Measurements from ENCODE around the gene OR13A1. TPM values are rescaled to one million over a fixed set of nuclear protein-coding genes. Genes with fewer than 3 reads are reported as not detected.
"Not testable (repeated sequence)": the region's sequence is repeated elsewhere in the genome, so short reads cannot be mapped to it uniquely, and the experiment has no call there.

OR13A1 gene
- total RNA-seq, 4 donors from 2014 or later, result 0.09 to 1.5 (median 0.29) TPM

DNA sequence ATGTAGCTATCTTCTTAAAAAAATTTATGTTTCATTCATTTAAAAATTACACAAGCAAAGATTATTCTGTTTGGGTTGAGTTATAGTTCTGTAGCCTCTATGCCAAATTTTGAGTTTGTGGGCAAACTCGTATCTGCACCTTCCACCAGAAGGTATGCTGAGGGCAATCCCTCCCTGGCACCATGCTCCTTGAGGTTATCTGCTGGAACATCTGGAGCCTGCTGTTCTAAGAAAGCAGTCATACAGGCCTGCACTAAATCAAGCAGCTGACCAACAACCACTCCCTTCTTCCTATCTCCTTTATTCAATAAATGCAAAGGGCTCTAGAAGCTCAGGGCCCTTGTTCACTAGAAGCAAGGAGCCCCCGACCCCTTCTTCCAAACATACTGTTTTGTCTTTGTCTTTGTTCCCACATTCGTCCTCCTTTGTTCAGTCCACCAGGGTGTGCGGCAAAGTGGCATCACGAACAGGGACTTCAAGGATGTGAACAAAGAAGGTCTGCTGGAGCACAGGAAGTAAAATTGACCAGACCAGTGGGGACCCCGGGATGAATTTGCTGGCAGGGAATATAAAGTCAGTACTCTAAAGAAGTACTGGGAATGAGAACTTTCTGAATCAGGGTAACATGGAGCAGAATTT is 36.4 kb downstream of the OR13A1 start:
- TF ChIP-seq POLR2A (IDR thresholded peaks at IDR 0.05), result no peak
- TF ChIP-seq, protein P1, sequence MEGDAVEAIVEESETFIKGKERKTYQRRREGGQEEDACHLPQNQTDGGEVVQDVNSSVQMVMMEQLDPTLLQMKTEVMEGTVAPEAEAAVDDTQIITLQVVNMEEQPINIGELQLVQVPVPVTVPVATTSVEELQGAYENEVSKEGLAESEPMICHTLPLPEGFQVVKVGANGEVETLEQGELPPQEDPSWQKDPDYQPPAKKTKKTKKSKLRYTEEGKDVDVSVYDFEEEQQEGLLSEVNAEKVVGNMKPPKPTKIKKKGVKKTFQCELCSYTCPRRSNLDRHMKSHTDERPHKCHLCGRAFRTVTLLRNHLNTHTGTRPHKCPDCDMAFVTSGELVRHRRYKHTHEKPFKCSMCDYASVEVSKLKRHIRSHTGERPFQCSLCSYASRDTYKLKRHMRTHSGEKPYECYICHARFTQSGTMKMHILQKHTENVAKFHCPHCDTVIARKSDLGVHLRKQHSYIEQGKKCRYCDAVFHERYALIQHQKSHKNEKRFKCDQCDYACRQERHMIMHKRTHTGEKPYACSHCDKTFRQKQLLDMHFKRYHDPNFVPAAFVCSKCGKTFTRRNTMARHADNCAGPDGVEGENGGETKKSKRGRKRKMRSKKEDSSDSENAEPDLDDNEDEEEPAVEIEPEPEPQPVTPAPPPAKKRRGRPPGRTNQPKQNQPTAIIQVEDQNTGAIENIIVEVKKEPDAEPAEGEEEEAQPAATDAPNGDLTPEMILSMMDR (IDR thresholded peaks at IDR 0.05), result no peak
- H3K27ac ChIP-seq, result no peak overlapping the region
- intact Hi-C loops (cut with DNase I), result no loop called here
- H3K27me3 ChIP-seq, result peaks cover 0 to 5% (median 0%) of the 10 kb centered on the region in 4 donors
- no peak overlapping the region for H3K4me3 ChIP-seq
- H3K9me3 ChIP-seq, result no peaks in the 10 kb centered on the region
- 52 to 56% methylated on average over 3 to 6 of the region's 6 CpGs for WGBS, 2 donors
- no peak for DNase-seq
- no peaks in the 10 kb centered on the region for H3K36me3 ChIP-seq
- no peaks in the 10 kb centered on the region for H3K4me1 ChIP-seq

- intact Hi-C loops (cut with DNase I); DNase-seq: not testable (repeated sequence)
Measured at GRCh38 chr10:45276146-45276545, 39.3 kb downstream of the OR13A1 start.

DNA sequence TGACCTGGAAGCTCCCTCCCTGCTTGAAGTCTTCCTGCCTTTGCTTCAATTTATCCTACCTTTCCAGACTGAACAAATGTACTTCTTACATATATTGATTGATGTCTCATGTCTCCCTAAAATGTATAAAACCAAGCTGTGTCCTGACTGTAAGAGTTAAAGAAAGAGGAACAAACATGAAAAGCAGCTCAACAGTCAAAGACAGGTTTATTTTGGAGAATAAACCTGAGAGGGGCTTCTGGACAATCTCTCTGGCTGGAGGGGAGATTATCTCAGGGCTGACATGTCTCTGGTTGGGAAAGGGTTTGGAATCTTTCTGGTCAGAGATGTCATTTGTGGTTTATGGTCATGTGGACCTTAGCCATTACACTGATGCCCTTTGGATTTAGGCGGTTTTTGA is 41.0 kb downstream of the OR13A1 start:
- DNase-seq, result no peak
- no peaks in the 10 kb centered on the region for H3K36me3 ChIP-seq
- TF ChIP-seq, protein P1 (IDR thresholded peaks at IDR 0.05), result no peak
- no peak for TF ChIP-seq POLR2A (IDR thresholded peaks at IDR 0.05)
- no peaks in the 10 kb centered on the region for H3K27me3 ChIP-seq
- WGBS, 2 donors, result 78 to 83% methylated on average over 1 of the region's 1 CpG
- no peak overlapping the region for H3K4me3 ChIP-seq
- H3K27ac ChIP-seq, result no peak overlapping the region
- H3K4me1 ChIP-seq, result no peaks in the 10 kb centered on the region
- intact Hi-C loops (cut with DNase I), result no loop called here
- H3K9me3 ChIP-seq, result no peaks in the 10 kb centered on the region

More at GRCh38 chr10:45276146-45276545, 39.3 kb downstream of the OR13A1 start:
- not testable (repeated sequence) for H3K4me1 ChIP-seq, H3K4me3 ChIP-seq, H3K36me3 ChIP-seq, H3K9me3 ChIP-seq, H3K27me3 ChIP-seq, H3K27ac ChIP-seq

GRCh38 chr10:45267777-45268176 is 47.6 kb downstream of the OR13A1 start:
- H3K9me3 ChIP-seq; H3K4me3 ChIP-seq; H3K4me1 ChIP-seq; H3K27ac ChIP-seq; DNase-seq; H3K36me3 ChIP-seq; intact Hi-C loops (cut with DNase I): not testable (repeated sequence)
- WGBS, 2 donors, result 46 to 60% methylated on average over 2 of the region's 2 CpGs
- H3K27me3 ChIP-seq, result peaks cover 0 to 27% (median 0%) of the 10 kb centered on the region in 4 donors

GRCh38 chr10:45265996-45266395 is 49.4 kb downstream of the OR13A1 start:
- peaks cover 0 to 33% (median 0%) of the 10 kb centered on the region in 4 donors for H3K27me3 ChIP-seq
- no peaks in the 10 kb centered on the region for H3K9me3 ChIP-seq
- intact Hi-C loops (cut with DNase I), result no loop called here
- no peaks in the 10 kb centered on the region for H3K36me3 ChIP-seq
- TF ChIP-seq, protein P1 (IDR thresholded peaks at IDR 0.05), result no peak
- no peak for TF ChIP-seq POLR2A (IDR thresholded peaks at IDR 0.05)
- WGBS, 2 donors, result 80% methylated on average over 3 of the region's 4 CpGs; no CpG with 5 or more reads in 1 of the 2 donors
- no peak for DNase-seq
- no peak overlapping the region for H3K27ac ChIP-seq
- H3K4me3 ChIP-seq, result no peak overlapping the region
- no peaks in the 10 kb centered on the region for H3K4me1 ChIP-seq

GRCh38 chr10:45261946-45262345 is 53.5 kb downstream of the OR13A1 start:
- Histone ChIP-seq H3K4me1 (no peaks in the 10 kb centered on the region), H3K36me3 (no peaks in the 10 kb centered on the region), H3K4me3 (no peak overlapping the region), H3K27ac (no peak overlapping the region), H3K9me3 (no peaks in the 10 kb centered on the region), H3K27me3 (peaks cover 0 to 33% (median 0%) of the 10 kb centered on the region in 4 donors)
- TF ChIP-seq POLR2A (IDR thresholded peaks at IDR 0.05), result no peak
- TF ChIP-seq, protein P1 (IDR thresholded peaks at IDR 0.05), result no peak
- WGBS, 2 donors, result 52 to 75% methylated on average over 2 of the region's 2 CpGs
- no peak for DNase-seq
- intact Hi-C loops (cut with DNase I), result no loop called here

Measured in esophagus squamous epithelium (tissue), 5 donors.